ENCODE measurements around the gene BCAS1.

Gene BCAS1

DNA sequence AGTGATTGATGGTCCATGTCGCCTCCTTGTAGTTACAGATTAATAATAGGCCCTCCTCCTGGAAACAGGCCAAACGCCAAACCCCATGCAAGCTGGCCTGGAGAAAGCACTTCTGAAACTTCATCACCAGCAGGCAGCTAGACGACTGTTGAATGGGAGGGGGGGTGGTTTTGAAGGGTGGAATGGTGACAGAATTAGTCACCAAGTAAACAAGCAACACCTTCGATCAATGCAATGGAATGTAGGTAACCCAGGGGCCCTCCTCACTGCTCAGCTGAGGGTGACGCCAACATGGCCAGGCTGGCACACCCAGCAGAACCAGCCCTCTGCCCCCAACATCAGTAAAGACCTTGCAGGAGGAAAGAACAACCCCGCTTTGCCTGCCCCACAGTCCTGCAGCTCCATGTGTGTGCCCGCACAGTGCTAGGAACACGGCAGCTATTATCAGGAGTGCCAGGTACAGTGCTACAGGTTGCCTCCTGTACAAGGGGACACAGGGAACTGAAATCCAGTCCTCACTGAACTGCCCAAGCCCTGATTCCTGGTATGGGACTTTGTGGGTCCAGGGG, 2.7 kb downstream of the BCAS1 start:
- TF ChIP-seq, protein P1, sequence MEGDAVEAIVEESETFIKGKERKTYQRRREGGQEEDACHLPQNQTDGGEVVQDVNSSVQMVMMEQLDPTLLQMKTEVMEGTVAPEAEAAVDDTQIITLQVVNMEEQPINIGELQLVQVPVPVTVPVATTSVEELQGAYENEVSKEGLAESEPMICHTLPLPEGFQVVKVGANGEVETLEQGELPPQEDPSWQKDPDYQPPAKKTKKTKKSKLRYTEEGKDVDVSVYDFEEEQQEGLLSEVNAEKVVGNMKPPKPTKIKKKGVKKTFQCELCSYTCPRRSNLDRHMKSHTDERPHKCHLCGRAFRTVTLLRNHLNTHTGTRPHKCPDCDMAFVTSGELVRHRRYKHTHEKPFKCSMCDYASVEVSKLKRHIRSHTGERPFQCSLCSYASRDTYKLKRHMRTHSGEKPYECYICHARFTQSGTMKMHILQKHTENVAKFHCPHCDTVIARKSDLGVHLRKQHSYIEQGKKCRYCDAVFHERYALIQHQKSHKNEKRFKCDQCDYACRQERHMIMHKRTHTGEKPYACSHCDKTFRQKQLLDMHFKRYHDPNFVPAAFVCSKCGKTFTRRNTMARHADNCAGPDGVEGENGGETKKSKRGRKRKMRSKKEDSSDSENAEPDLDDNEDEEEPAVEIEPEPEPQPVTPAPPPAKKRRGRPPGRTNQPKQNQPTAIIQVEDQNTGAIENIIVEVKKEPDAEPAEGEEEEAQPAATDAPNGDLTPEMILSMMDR (IDR thresholded peaks at IDR 0.05; ENCODE audit: borderline replicate concordance, extremely low read depth, low read length, poor library complexity, severe bottlenecking): no peak
- no peak for TF ChIP-seq EZH2 (IDR thresholded peaks at IDR 0.05; ENCODE audit: borderline replicate concordance, low read depth, low read length, severe bottlenecking)
- peaks cover 11% of the 10 kb centered on the region for H3K27me3 ChIP-seq (ENCODE audit: insufficient read depth, low read length, poor library complexity)
- H3K36me3 ChIP-seq (ENCODE audit: insufficient read depth, low read length): no peaks in the 10 kb centered on the region
- no peaks in the 10 kb centered on the region for H3K4me1 ChIP-seq (ENCODE audit: insufficient read depth, low read length)
- H4K20me1 ChIP-seq (ENCODE audit: insufficient read depth, low read length): no peaks in the 10 kb centered on the region
- H3K27ac ChIP-seq (ENCODE audit: low read length): no peak overlapping the region
- no peak overlapping the region for H2AFZ ChIP-seq (ENCODE audit: low read depth, low read length)
- no peak overlapping the region for H3K9ac ChIP-seq (ENCODE audit: low read depth, low read length)
- ATAC-seq (ENCODE audit: insufficient read depth, low read depth) (no peak), DNase-seq (no peak)
- no peak overlapping the region for H3K4me3 ChIP-seq (ENCODE audit: low read depth in 1 of 2, low read length in 2 of 2)
- no peaks in the 10 kb centered on the region for H3K79me2 ChIP-seq (ENCODE audit: insufficient read depth, low read length)
- no peak overlapping the region for H3K4me2 ChIP-seq (ENCODE audit: insufficient read depth, low read length)
- no peaks in the 10 kb centered on the region for H3K9me3 ChIP-seq (ENCODE audit: insufficient read depth, low read length, severe bottlenecking)

- Histone ChIP-seq H3K9me3 (ENCODE audit: insufficient read depth, low read length, severe bottlenecking) (no peaks in the 10 kb centered on the region), H3K79me2 (ENCODE audit: insufficient read depth, low read length) (no peaks in the 10 kb centered on the region), H3K4me3 (ENCODE audit: low read depth in 1 of 2, low read length in 2 of 2) (no peak overlapping the region), H2AFZ (ENCODE audit: low read depth, low read length) (no peak overlapping the region), H3K27ac (ENCODE audit: low read length) (no peak overlapping the region), H3K36me3 (ENCODE audit: insufficient read depth, low read length) (no peaks in the 10 kb centered on the region), H4K20me1 (ENCODE audit: insufficient read depth, low read length) (no peaks in the 10 kb centered on the region), H3K9ac (ENCODE audit: low read depth, low read length) (no peak overlapping the region), H3K4me1 (ENCODE audit: insufficient read depth, low read length) (no peaks in the 10 kb centered on the region), H3K27me3 (ENCODE audit: insufficient read depth, low read length, poor library complexity) (peaks cover 9% of the 10 kb centered on the region), H3K4me2 (ENCODE audit: insufficient read depth, low read length) (no peak overlapping the region)
- TF ChIP-seq EZH2 (IDR thresholded peaks at IDR 0.05; ENCODE audit: borderline replicate concordance, low read depth, low read length, severe bottlenecking): no peak
- TF ChIP-seq, protein P1 (IDR thresholded peaks at IDR 0.05; ENCODE audit: borderline replicate concordance, extremely low read depth, low read length, poor library complexity, severe bottlenecking): no peak
- no peak for ATAC-seq (ENCODE audit: insufficient read depth, low read depth)
- DNase-seq: no peak
Measured at GRCh38 chr20:54065601-54066038, 4.8 kb downstream of the BCAS1 start.

DNA sequence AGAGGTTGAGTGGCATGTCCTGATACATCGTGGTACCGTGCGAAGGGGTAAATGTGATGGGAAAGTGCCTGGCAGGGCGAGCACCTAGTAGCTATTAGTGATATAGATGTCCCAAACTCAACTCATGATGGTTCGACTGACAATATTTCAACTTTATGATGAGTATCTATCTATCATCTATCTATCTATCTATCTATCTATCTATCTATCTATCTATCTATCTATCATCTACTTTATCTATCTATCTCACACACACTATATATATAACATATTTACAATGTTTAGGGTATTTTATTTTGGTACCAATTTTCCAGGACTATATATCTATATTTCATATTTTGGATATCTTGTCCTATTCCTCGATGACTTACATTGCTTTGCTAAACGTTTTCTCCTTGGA, 5.5 kb downstream of the BCAS1 start:
- Histone ChIP-seq H4K20me1 (ENCODE audit: insufficient read depth, low read length) (no peaks in the 10 kb centered on the region), H3K79me2 (ENCODE audit: insufficient read depth, low read length) (no peaks in the 10 kb centered on the region), H3K4me2 (ENCODE audit: insufficient read depth, low read length) (no peak overlapping the region), H3K4me3 (ENCODE audit: low read depth in 1 of 2, low read length in 2 of 2) (no peak overlapping the region), H2AFZ (ENCODE audit: low read depth, low read length) (no peak overlapping the region), H3K9me3 (ENCODE audit: insufficient read depth, low read length, severe bottlenecking) (no peaks in the 10 kb centered on the region), H3K9ac (ENCODE audit: low read depth, low read length) (no peak overlapping the region), H3K4me1 (ENCODE audit: insufficient read depth, low read length) (no peaks in the 10 kb centered on the region), H3K27me3 (ENCODE audit: insufficient read depth, low read length, poor library complexity) (peaks cover 9% of the 10 kb centered on the region), H3K36me3 (ENCODE audit: insufficient read depth, low read length) (no peaks in the 10 kb centered on the region), H3K27ac (ENCODE audit: low read length) (no peak overlapping the region)
- ATAC-seq (ENCODE audit: insufficient read depth, low read depth): no peak
- TF ChIP-seq EZH2 (IDR thresholded peaks at IDR 0.05; ENCODE audit: borderline replicate concordance, low read depth, low read length, severe bottlenecking): no peak
- TF ChIP-seq, protein P1 (IDR thresholded peaks at IDR 0.05; ENCODE audit: borderline replicate concordance, extremely low read depth, low read length, poor library complexity, severe bottlenecking): no peak
- DNase-seq: no peak

Data from DND-41 (cell line).